ENCODE data around the gene PLEKHG3.

PLEKHG3 gene

GRCh38 chr14:64727551-64728071 lies 23.4 kb downstream of the PLEKHG3 start:
- DNase-seq (ENCODE audit: low spot score): no peak

- no peak for DNase-seq (ENCODE audit: low spot score)
These were observed 23.9 kb downstream of the PLEKHG3 start for GRCh38 chr14:64728106-64728505.

DNA sequence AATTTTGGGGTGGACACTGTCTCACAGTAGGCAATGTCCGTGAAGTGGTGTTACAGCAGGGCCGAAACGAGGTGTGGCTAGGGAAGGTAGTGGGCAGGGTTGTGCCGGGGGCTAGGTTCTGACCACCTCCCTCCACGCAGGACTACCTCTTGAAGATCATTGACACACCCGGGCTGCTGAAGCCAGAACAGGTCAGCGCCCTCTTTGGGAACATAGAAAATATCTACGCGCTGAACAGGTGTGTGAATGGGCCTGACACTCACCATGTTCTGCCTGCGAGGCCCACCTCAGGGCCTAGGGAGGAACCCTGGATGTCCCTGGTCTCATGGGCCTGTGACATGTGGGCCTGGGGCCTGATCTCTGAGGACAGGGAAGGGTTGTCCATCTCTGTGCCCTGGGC lies 24.6 kb downstream of the PLEKHG3 start:
- DNase-seq (ENCODE audit: low spot score): no peak

DNA sequence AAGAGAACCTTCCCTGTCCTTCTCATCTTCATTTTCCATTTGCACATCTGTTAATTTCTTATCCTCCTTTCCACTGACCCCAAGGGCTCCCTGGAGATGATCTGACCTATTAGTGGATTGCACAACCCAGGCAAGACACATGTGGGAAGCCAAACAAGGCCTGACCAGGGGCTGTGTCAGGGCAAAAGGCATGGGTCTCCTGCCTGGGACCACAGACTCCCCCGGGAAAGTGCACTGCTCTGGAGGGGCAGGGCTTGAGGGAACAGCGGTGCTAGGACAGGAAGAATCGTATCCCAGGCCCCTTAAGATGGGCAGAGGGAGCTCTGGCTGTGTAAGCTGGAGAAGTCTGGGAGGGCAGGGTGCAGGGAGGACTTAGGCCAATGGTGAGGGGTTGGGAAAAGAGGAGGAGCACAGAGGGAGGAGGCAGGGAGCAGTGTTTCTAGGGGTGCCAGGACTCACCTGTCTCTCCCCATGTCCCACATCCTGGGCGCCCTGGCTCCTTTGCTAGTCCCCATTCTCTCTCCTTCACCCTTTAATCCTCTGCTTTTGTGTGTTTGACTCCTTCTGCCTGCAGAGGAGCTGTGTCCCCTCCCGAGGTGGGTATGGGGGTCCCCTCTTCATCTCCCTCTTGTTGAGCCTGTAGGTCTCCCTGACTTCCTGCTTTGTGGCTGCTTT lies 25.3 kb downstream of the PLEKHG3 start:
- DNase-seq (ENCODE audit: low spot score): no peak

GRCh38 chr14:64730061-64730440 lies 25.8 kb downstream of the PLEKHG3 start:
- DNase-seq (ENCODE audit: low spot score): no peak

DNA sequence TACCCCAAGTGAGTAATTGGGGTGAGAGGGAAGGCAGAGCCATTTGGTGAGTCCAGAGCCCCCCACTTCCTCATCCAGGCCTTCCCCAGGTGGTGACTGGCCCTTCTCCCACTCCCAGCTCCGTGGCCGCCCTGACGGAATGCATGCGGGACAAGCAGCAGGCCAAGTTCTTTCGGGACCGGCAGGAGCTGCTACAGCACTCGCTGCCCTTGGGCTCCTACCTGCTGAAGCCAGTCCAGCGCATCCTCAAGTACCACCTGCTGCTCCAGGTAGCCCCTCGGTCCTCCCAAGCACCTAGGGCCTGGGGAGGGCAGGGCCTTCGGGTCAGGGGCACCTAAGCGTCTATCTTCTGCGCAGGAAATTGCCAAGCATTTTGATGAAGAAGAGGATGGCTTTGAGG lies 26.5 kb downstream of the PLEKHG3 start:
- no peak for DNase-seq (ENCODE audit: low spot score)

GRCh38 chr14:64731141-64731581 lies 26.9 kb downstream of the PLEKHG3 start:
- no peak for DNase-seq (ENCODE audit: low spot score)

DNA sequence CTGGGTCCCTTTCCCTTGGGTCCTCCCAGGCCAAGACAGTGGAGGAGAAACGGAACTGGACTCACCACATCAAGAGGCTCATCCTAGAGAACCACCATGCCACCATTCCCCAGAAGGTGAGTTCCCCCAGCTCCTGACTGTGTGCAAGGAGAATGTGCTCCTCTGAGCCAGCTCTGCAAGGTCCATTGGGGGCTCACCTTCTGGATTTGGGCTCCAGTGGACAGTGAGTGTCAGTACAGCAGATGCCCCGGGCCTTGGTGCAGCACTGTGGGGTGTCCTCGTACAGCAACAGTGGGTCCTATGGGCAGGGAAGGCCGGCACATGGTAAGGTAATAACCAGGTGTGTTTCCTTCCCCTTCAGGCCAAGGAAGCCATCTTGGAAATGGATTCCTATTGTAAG lies 27.8 kb downstream of the PLEKHG3 start:
- no peak for DNase-seq (ENCODE audit: low spot score)

DNA sequence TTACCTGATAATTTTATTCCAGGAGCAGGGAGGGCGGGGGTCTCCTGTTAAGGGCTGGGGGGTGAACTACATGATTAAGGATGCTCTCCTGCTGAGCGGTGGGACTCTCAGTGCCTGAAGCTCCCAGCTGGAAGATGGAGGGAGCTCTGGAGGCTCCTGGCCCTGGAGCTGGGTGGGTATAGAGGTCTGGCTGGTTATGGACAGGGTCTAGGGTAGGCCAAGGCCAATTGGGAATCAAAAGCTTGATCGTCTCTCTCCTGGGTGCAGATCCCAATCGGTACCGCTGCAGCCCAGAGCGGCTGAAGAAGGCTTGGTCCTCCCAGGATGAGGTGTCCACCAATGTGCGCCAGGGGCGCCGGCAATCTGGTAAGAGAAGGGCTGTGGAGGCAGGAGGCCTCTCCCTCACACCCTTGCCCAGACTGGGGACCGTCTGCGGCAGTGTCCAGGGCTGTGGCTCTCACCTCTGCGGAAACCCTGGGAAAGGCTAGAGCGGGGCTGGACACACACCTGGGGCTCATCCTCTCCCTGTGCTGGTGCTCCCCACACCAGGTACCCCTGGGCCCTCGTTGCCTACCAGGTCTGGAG lies 28.4 kb downstream of the PLEKHG3 start:
- DNase-seq (ENCODE audit: low spot score): no peak

DNA sequence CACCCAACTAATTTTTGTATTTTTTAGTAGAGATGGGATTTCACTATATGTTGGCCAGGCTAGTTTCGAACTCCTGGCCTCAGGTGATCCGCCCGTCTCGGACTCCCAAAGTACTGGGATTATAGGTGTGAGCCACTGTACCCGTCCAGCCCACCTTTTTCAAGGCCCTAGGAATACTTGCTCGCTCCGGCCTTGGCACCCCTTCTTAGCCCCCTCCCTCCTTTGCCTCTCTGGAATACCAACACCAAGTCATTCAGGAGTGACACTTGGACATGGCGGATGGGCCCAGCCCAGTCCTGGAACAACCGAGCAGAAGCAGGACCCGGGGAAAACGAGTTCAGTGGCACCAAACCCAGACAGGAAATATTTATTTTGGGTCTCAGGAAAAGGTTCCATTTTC lies 29.1 kb downstream of the PLEKHG3 start:
- no peak for DNase-seq (ENCODE audit: low spot score)

- no peak for DNase-seq (ENCODE audit: low spot score)
These were observed 29.7 kb downstream of the PLEKHG3 start for GRCh38 chr14:64733899-64734298.

- no peak for DNase-seq (ENCODE audit: low spot score)
These were observed 30.8 kb downstream of the PLEKHG3 start for GRCh38 chr14:64734990-64735389.

DNA sequence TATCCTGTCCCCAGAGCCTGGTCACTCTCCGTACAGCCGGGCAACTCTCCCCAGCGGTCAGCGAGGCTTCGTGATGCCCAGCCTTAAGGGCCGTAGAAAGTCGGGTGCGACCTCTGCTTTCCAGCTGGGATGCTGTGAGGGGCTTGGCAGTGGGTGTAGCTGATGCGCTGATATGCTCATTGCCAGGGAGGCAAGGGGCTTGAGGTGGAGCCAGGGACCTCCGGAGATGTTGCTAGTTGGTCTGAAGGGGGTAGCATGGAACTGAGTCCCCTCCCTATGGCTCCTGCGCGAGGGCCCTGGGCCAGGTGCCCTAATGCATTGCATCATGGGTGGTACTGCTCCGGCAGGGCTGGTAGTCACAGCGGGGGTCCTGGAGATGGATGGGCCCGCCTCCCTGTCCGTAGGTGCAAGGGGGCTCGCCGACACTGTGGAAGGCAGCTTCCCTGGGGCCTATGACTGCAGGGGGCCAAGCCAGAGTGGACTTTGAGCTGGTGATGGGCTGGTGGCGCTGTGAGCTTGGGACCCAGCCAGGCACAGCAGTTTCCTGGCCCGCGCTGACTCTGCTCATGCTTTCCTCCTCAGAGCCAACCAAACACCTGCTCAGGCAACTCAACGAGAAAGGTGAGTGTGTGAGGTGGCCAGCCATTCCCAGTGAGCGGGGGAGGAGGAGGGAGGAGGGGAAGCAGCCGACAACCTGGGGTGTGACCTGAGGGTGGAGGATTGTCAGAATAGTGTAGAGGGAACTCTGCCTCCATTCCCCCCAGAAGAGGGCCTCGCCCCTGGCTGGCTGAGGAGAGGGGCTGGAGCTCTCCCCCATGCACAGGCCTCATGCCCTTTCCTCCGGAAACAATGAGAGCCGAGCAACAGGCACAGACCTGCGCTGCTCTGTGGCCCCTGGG lies 32.3 kb downstream of the PLEKHG3 start:
- DNase-seq (ENCODE audit: low spot score): no peak

GRCh38 chr14:64737391-64738280 lies 33.4 kb downstream of the PLEKHG3 start:
- DNase-seq (ENCODE audit: low spot score): no peak

DNA sequence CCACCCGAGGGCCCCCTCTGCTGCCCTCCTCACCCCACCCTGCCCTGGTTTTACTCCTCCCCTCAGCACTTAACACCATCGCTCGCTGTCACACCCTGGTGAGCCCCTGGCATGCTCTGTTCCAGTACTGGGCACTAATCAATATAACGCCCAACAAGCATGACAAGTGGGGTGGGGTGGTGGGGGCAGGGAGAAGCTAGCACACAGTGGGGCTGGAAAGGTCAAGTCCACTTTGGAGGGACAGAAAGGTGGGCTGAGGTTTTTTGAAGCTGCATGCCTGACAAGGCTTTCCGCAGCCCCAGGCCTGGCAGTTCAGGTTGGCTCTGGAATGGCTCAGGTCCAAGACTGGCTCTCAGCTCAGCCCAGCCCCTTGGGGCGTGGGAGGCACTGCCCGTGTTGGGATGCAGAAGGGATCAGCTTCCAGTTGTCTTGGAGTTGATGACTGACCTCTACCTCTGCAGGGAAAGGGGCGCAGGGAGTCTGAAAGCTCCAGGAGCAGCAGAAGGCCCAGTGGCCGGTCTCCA lies 34.1 kb downstream of the PLEKHG3 start:
- DNase-seq (ENCODE audit: low spot score): no peak

GRCh38 chr14:64741200-64741599 lies 37.0 kb downstream of the PLEKHG3 start:
- DNase-seq (ENCODE audit: low spot score): no peak

DNA sequence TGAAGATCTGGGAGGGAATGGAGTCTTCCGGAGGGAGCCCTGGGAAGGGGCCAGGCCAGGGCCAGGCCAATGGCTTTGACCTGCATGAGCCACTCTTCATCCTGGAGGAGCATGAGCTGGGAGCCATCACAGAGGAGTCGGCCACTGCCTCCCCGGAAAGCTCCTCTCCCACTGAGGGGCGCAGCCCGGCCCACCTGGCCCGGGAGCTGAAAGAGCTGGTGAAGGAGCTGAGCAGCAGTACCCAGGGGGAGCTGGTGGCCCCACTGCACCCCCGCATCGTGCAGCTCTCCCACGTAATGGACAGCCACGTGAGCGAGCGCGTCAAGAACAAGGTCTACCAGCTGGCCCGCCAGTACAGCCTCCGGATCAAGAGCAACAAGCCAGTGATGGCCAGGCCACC lies 37.7 kb downstream of the PLEKHG3 start:
- DNase-seq (ENCODE audit: low spot score): no peak

DNA sequence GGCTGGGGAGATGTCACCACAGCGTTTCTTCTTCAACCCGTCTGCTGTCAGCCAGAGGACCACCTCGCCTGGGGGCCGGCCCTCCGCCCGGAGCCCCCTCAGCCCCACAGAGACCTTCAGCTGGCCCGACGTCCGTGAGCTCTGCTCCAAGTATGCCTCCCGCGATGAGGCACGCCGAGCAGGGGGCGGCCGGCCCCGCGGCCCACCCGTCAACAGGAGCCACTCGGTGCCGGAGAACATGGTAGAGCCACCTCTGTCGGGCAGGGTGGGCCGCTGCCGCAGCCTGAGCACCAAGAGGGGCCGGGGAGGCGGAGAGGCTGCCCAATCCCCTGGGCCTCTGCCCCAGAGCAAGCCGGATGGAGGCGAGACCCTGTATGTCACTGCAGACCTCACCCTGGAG lies 38.8 kb downstream of the PLEKHG3 start:
- DNase-seq (ENCODE audit: low spot score): no peak

- no peak for DNase-seq (ENCODE audit: low spot score)
These were observed 41.4 kb downstream of the PLEKHG3 start for GRCh38 chr14:64745511-64746091.

DNA sequence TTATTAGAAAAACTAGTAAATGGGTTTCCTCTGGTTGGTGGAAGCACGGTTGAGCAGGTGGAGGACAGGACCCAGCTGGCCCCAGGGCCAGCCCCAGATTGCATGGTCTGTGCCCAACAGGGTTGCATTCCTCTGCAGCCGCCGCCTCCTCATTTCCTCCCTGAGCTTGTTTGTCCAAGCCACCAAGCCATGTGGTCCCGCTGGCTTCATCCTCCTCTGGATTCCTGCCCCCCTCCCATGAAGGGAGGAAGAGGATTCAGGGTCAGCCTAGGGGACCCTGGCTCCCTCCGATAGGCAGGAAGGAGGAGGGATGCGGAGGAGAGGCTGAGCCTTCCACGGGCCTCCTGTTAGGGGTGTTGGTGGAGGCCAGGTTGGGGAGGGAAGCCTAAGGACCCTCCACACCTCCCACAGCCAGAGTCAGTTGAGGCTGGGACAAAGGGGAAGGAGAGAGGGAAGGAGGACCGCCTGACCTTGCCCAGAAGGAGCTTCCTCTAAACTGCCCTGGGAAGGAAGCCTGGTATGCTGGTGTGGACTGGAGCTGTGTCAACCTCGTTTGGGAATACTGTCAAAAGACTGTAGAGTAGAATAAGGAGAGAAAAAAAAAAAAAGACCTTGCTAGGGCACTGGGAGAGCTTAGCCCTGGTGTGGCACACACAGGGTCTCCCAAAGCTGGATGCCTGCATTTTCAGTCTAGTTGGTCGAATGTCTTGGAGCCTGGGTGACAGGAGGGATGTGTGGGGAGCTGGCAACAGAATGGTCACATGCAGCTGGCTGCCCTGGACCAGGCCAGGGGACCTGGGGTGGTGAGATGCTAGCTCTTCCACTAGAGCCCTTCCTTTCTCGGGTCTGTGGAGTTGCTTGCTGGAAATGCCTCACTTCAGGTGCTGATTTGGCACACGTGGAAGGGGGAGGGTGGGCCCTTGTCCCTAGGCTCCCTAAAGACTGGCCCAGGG lies 42.4 kb downstream of the PLEKHG3 start:
- no peak for DNase-seq (ENCODE audit: low spot score)
